ENCODE measurements around the gene GPR152. TPM values are rescaled to one million over a fixed set of nuclear protein-coding genes. Genes with fewer than 3 reads are reported as not detected.
A peak's percentile ranks its signal among the peaks of the same experiment; 100 is the strongest.

Gene GPR152
- total and polyA plus RNA-seq, 12 donors, result not detected

DNA sequence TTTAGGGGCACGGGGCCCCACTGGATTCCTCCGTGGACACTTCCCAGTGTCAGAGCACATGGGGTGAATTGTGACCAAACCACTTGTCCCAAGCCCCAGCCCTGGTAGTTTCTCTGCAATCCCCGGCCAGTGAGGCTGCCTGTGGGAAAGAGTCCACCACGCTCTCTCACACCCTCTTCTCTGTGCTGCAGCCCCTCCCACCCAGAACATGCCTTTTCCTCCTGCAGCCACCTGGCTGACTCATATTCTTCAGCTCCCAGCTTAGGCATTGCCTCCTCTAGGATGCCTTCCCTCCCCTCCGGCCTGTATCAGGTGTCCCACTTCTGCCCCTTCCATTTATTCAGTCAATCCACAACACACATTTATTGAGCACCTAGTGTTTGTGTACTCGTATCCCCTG, 29.6 kb downstream of the GPR152 start:
- no peak for TF ChIP-seq CTCF (IDR thresholded peaks at IDR 0.05)
- Histone ChIP-seq H3K9me3 (no peaks in the 10 kb centered on the region), H3K27me3 (no peaks in the 10 kb centered on the region), H3K4me1 (peaks cover 15 to 40% (median 33%) of the 10 kb centered on the region in 9 donors), H3K27ac (no peak overlapping the region), H3K36me3 (no peaks in the 10 kb centered on the region), H3K4me3 (no peak overlapping the region)
- ATAC-seq (no peak), DNase-seq (no peak)
- WGBS, 2 donors, result 74 to 75% methylated on average over 6 of the region's 6 CpGs
- intact Hi-C loops (cut with DNase I), result loop anchor here in 1 of 10 donors (10.0 kb wide), 1 partner anchor 68 kb away; the partner anchor contains the start of gene POLD4

- Histone ChIP-seq H3K4me1 (peaks cover 16 to 46% (median 37%) of the 10 kb centered on the region in 9 donors), H3K36me3 (no peaks in the 10 kb centered on the region), H3K4me3 (peak overlapping the region in 9 of 10 donors; percentile 48 to 62 (median 56)), H3K27me3 (no peaks in the 10 kb centered on the region), H3K9me3 (no peaks in the 10 kb centered on the region), H3K27ac (peak overlapping the region in 9 of 10 donors; percentile 80 to 98 (median 93))
- no peak for TF ChIP-seq CTCF (IDR thresholded peaks at IDR 0.05)
- DNase-seq (no peak), ATAC-seq (no peak)
- intact Hi-C loops (cut with DNase I), result loop anchor here in 1 of 10 donors (10.0 kb wide), 1 partner anchor 67 kb away; the partner anchor contains the start of gene POLD4
- WGBS, 2 donors, result 77% methylated on average over 22 of the region's 22 CpGs
These were observed 31.0 kb downstream of the GPR152 start for GRCh38 chr11:67421430-67422031.

DNA sequence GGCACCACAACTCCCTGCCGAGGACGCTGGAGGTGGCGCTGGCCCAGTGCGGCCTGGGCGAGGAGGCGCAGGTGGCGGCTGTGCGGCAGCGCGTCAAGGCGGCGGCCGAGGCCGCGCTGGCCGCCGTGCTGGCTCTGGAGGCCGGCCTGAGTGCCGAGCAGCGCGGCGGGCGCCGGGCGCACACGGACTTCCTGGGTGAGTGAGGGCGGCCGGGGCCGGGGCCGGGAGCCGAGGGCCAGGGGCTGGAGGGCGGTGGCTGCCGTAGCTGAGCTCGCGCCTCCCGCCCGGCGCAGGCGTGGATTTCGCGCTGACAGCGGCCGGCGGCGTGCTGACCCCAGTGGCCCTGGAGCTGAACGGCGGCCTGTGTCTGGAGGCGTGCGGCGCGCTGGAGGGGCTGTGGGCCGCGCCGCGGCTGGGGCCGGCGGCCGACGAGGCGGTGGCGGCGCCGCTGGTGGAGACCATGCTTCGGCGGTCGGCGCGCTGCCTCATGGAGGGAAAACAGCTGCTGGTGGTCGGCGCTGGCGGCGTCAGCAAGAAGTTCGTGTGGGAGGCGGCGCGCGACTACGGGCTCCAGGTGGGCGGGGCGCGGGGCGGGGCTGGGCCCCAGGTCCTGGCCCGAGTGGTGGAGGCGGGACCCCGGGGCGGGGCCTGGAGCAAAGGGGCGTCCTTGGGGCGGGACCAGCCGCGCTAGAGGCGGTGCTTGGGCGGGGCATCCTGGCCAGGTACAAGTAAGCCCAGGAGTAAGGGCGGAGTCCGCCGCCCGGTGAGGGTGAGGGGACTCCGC, 31.7 kb downstream of the GPR152 start:
- Histone ChIP-seq H3K9me3 (no peaks in the 10 kb centered on the region), H3K27ac (peak overlapping the region; percentile 25 to 98 (median 92)), H3K4me3 (peak overlapping the region in 9 of 10 donors; percentile 48 to 62 (median 56)), H3K4me1 (peaks cover 20 to 53% (median 44%) of the 10 kb centered on the region in 9 donors), H3K36me3 (no peaks in the 10 kb centered on the region), H3K27me3 (peaks cover 0 to 5% (median 0%) of the 10 kb centered on the region in 7 donors)
- WGBS, 2 donors, result 1% methylated on average over 66 to 97 of the region's 97 CpGs
- ATAC-seq, result peak; percentile 85 to 96 (median 92)
- intact Hi-C loops (cut with DNase I), result loop anchor here in 1 of 10 donors (10.0 kb wide), 1 partner anchor 66 kb away; the partner anchor contains the start of gene POLD4
- peak; percentile 96 to 98 for DNase-seq
- TF ChIP-seq CTCF (IDR thresholded peaks at IDR 0.05), result peak in 1 of 9 donors; percentile 2

GRCh38 chr11:67420147-67420645, 32.3 kb downstream of the GPR152 start:
- peak overlapping the region; percentile 25 to 98 (median 92) for H3K27ac ChIP-seq
- ATAC-seq (no peak), DNase-seq (no peak)
- no peaks in the 10 kb centered on the region for H3K9me3 ChIP-seq
- peak overlapping the region in 9 of 10 donors; percentile 48 to 62 (median 56) for H3K4me3 ChIP-seq
- H3K4me1 ChIP-seq, result peaks cover 20 to 56% (median 48%) of the 10 kb centered on the region in 9 donors
- TF ChIP-seq CTCF (IDR thresholded peaks at IDR 0.05), result no peak
- H3K36me3 ChIP-seq, result no peaks in the 10 kb centered on the region
- intact Hi-C loops (cut with DNase I), result loop anchor here in 1 of 10 donors (10.0 kb wide), 1 partner anchor 65 kb away; the partner anchor contains the start of gene POLD4
- H3K27me3 ChIP-seq, result peaks cover 0 to 12% (median 2%) of the 10 kb centered on the region in 7 donors
- 39 to 43% methylated on average over 15 of the region's 15 CpGs for WGBS, 2 donors
